BJ (cell line): ENCODE measurements around the gene HOXA1. TPM values are rescaled to one million over a fixed set of nuclear protein-coding genes. Genes with fewer than 3 reads are reported as not detected.

ENCODE experiments used
- CTCF ChIA-PET: fragments of 350-600 bp; formaldehyde crosslinking; extraction: SDS; loops from one replicate; lab custom pipeline; 2021; ENCODE audit warnings: antibody characterized with exemption, inconsistent platforms; lab: Yijun Ruan, JAX
- POLR2A ChIA-PET: fragments of 300-600 bp; sonication (Branson Sonifier 250); formaldehyde crosslinking; extraction: SDS; loops from one replicate; lab custom pipeline; 2021; ENCODE audit warnings: antibody characterized with exemption; lab: Charles Lee
- DNase-seq: peaks from one replicate; pipeline ENCODE4 v3.0.0-alpha.2; 2011; ENCODE audit warnings: low read depth
- H3K27me3 ChIP-seq: 2 replicates; pipeline ENCODE4 v1.6.0; 2011; ENCODE audit warnings: low read length; ENCODE audit not compliant: control insufficient read depth, insufficient read depth
- H3K36me3 ChIP-seq: 2 replicates; pipeline ENCODE4 v1.5.1; 2011; ENCODE audit warnings: low read length; ENCODE audit not compliant: control insufficient read depth, insufficient read depth
- H3K4me3 ChIP-seq: 2 replicates; pipeline ENCODE4 v1.5.1; 2011; ENCODE audit warnings: low read depth, mild to moderate bottlenecking, control low read depth, low read length
- polyA plus RNA-seq: library from polyadenylated mRNA; depleted of rRNA; stranded (reverse); fragments of >200 nt; gene quantifications from 2 replicates; pipeline ENCODE4 v1.2.3, GENCODE V29; 2011
- TF ChIP-seq, protein P1 (sequence below): IDR thresholded peaks from 2 replicates; pipeline ENCODE4 v1.5.1; 2011; ENCODE audit warnings: low read depth, mild to moderate bottlenecking, control low read depth, inconsistent platforms, low read length, moderate library complexity; ENCODE audit not compliant: insufficient read depth

The HOXA1 gene
- polyA plus RNA-seq, 1 experiment: 0.91 TPM

DNA sequence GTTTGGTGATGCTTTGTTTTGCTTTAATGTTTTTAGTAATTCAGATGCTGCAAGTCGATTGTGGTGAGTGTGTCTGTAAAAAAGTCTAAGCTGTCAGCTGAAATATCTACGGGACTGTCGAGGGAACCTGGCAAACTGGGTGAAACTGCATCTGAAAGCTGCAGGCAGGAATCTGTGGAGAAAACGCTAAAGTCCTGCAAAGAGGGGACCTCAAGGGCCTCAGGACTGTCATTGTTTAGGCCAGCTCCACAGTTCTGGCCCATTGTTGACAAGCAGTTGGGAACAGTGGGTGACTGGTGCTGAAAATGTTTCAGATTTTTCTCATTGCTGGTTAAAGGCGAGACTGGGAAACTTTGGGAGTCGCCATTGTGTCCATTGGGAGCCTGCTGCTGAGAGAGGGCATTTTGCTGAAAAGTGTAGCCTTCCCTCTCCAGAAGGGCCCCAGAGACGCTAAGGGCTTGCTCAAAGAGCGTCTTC is 4.9 kb upstream of the HOXA1 start:
- Histone ChIP-seq H3K4me3 (no peak overlapping the region), H3K36me3 (no peaks in the 10 kb centered on the region), H3K27me3 (peaks cover 7% of the 10 kb centered on the region)
- no peak for DNase-seq
- ChIA-PET CTCF (no interaction called here), POLR2A (no interaction called here)
- TF ChIP-seq, protein P1, sequence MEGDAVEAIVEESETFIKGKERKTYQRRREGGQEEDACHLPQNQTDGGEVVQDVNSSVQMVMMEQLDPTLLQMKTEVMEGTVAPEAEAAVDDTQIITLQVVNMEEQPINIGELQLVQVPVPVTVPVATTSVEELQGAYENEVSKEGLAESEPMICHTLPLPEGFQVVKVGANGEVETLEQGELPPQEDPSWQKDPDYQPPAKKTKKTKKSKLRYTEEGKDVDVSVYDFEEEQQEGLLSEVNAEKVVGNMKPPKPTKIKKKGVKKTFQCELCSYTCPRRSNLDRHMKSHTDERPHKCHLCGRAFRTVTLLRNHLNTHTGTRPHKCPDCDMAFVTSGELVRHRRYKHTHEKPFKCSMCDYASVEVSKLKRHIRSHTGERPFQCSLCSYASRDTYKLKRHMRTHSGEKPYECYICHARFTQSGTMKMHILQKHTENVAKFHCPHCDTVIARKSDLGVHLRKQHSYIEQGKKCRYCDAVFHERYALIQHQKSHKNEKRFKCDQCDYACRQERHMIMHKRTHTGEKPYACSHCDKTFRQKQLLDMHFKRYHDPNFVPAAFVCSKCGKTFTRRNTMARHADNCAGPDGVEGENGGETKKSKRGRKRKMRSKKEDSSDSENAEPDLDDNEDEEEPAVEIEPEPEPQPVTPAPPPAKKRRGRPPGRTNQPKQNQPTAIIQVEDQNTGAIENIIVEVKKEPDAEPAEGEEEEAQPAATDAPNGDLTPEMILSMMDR: no peak

DNA sequence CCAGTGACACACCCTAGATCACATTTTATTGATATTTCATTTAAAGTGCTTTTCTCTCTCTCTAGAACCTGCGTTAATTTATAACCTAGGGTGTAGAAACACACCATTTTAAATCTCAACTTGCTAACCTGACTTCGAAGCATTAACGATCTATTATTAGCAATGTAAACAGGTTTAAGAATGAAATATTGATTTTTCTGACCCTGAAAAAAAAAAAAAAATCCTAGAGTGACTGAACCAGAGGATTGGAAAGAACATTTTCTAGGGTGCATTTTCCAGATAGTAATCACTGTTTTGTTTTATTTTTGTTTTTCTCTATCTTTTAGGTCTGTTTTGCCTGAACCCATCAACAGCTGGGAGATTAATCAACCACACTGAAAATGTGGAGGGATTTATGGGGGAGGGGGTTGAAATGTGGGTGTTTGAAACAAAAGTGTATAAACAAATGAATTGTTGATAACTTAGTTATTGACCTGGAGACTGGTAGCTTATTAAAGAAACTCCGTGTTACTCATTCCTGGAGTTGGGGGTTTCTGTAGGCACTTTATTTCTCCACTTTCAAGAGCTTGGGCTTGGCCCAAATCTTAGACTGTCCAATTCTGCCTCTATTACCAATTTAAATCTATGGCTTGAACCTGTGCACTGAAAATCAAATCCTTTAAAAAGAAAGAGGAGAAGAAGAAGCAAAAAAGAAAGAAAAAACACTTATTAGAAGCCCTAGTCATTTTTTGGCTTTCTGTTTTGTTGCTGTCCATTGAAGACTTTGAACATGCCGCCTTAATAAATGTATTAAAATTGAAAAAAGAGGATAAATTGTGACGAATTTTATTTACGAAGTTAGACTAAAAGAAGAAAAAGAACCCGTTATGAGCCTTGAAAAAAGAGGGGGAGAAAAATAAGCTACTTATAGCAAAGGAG is 3.9 kb upstream of the HOXA1 start:
- ChIA-PET POLR2A (no interaction called here), CTCF (no interaction called here)
- TF ChIP-seq, protein P1: no peak
- Histone ChIP-seq H3K36me3 (no peaks in the 10 kb centered on the region), H3K4me3 (no peak overlapping the region), H3K27me3 (peaks cover 4% of the 10 kb centered on the region)
- no peak for DNase-seq

DNA sequence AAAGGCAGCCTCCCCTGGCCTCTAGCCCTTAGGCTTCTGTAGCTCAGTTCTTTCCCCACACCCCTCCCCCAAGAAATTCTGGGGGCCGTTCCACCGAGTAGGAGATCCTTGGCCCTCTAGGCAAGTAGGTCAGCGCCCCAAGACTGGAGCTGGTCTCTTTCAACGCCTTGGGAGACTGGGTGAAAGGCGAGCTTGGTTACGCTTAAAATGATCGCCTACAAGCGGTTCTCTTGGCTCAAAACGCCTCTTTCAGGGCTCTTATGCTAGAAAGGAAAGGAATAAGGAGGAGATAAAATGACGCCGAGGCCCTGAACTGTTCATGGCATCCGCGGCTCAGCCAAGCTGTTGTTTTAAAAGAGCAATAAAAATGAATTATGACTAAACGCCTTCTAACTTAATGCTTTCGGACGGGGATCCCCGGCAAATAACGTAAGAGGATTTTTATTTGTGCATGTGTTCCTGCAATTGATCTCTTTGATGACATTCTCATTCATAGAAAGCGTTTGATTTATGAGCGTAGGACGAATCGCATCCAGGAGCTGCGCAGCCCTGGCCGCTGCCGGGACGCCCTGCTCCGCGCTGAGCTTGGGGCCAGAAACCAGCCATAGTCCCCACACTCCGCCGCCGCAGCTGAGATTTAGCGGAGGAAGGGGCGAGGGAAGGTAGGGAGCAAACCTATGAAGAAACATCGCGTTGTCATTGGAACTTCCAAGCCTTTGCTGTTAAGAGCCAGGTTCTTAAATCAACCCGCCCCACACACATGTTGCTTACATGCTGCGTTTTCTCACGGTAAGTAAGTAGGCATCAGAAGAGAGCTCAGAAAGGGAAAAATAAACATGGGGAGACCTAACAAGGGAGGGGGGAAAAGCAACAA is 3.0 kb upstream of the HOXA1 start:
- no peak for DNase-seq
- Histone ChIP-seq H3K36me3 (no peaks in the 10 kb centered on the region), H3K27me3 (peaks cover 2% of the 10 kb centered on the region), H3K4me3 (no peak overlapping the region)
- TF ChIP-seq, protein P1: no peak
- CTCF ChIA-PET: no interaction called here
- POLR2A ChIA-PET: no interaction called here

DNA sequence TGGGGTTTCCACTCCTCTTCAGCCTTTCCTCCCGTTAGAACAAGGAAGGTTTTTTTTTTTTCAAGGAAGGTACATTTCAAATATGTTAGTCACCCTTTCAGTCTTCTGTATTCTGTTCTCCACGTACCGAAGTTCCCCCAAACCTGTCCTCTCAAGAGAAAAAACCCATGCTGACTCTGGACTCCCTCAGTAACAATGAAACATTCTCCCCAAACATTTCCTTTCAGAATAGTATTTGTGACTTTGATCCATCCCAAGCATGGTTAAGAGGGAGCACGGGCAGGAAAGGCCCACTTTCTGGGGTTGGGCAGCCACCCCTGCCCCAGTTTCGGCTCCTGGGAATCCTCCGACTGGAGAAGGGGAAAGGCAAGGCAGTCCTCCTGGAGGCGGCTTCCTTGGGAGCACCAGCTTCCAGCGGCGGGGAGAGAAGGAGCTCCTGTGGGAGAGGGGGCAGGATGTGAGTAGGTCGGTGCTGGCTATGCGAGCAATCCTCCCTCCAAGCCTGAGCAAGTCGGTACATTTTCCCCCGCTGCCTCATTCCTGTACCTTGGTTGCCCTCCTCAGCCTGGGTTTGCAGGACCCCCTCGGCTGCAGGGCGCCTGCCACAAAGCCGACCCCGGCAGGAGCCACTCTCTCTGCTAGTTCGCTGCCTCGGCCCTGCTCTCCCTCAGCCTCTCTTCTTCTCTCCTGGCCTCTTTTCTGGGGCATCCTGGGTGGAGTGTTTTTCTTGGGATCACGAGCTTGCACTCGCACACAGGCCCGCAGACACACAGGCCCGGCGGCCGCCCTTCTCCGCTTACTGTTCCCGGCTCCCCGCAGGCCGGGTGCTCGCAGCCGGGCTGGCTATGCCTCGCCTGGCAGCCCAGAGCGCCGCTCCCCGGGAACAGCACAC is 2.1 kb upstream of the HOXA1 start:
- ChIA-PET POLR2A (no interaction called here), CTCF (no interaction called here)
- H3K36me3 ChIP-seq: no peaks in the 10 kb centered on the region
- no peak overlapping the region for H3K4me3 ChIP-seq
- H3K27me3 ChIP-seq: no peaks in the 10 kb centered on the region
- TF ChIP-seq, protein P1: no peak
- DNase-seq: no peak
